Liver (tissue), 9 donors: ENCODE measurements around the gene HOMER3. TPM values are rescaled to one million over a fixed set of nuclear protein-coding genes. Genes with fewer than 3 reads are reported as not detected.
"Not testable (repeated sequence)": the region's sequence is repeated elsewhere in the genome, so short reads cannot be mapped to it uniquely, and the experiment has no call there.

Experiments used
- DNase-seq: peaks from one replicate; pipeline ENCODE4 v3.0.0-alpha.2; 2017; ENCODE audit warnings: low spot score
- H3K27ac ChIP-seq, 2 donors: one replicate each; pipeline ENCODE4 v1.7.0; 2013; ENCODE audit warnings: inconsistent platforms in 2 of 2, low read length in 2 of 2, control low read depth in 1 of 2, low read depth in 1 of 2, mild to moderate bottlenecking in 1 of 2
- H3K27me3 ChIP-seq, 4 donors: one replicate each; pipeline versions ENCODE4 v1.6.1 to v1.7.0; 2013; ENCODE audit warnings: low read length in 3 of 4, inconsistent platforms in 1 of 4, mild to moderate bottlenecking in 1 of 4, moderate library complexity in 1 of 4; ENCODE audit not compliant: control insufficient read depth in 4 of 4, insufficient read depth in 4 of 4
- H3K36me3 ChIP-seq, 4 donors: one replicate each; pipeline versions ENCODE4 v1.6.1 to v1.7.0; 2013; ENCODE audit warnings: low read length in 3 of 4, mild to moderate bottlenecking in 3 of 4, low read depth in 1 of 4, moderate library complexity in 1 of 4; ENCODE audit not compliant: control insufficient read depth in 4 of 4, insufficient read depth in 3 of 4
- H3K4me1 ChIP-seq, 4 donors: one replicate each; pipeline versions ENCODE4 v1.6.1 to v1.7.0; 2013; ENCODE audit warnings: low read length in 3 of 4, mild to moderate bottlenecking in 3 of 4, moderate library complexity in 1 of 4; ENCODE audit not compliant: control insufficient read depth in 4 of 4, insufficient read depth in 4 of 4
- H3K4me3 ChIP-seq, 3 donors: one replicate each; pipeline versions ENCODE4 v1.6.1 to v1.7.0; 2013; ENCODE audit warnings: low read length in 3 of 3, control low read depth in 1 of 3, low read depth in 1 of 3, mild to moderate bottlenecking in 1 of 3
- H3K9ac ChIP-seq, 2 donors: one replicate each; pipeline ENCODE4 v1.7.0; 2013; ENCODE audit warnings: low read length in 2 of 2, mild to moderate bottlenecking in 2 of 2, moderate library complexity in 2 of 2, control low read depth in 1 of 2, low read depth in 1 of 2
- H3K9me3 ChIP-seq, 4 donors: one replicate each; pipeline versions ENCODE4 v1.6.1 to v1.7.0; 2013; ENCODE audit warnings: low read length in 3 of 4; ENCODE audit not compliant: control insufficient read depth in 4 of 4
- ATF3 ChIP-seq: IDR thresholded peaks from 2 replicates; pipeline ENCODE4 v1.6.1; 2016; ENCODE audit warnings: antibody characterized with exemption
- CTCF ChIP-seq: fragments of 150-350 bp; IDR thresholded peaks from 2 replicates; pipeline ENCODE4 v1.5.1; 2017; ENCODE audit warnings: improper control_type of control experiment, low read depth, low read length; ENCODE audit not compliant: missing input control
- EGR1 ChIP-seq, 2 donors: IDR thresholded peaks; 2 replicates each; pipeline ENCODE4 v1.6.1; 2016 to 2018; ENCODE audit warnings: antibody characterized with exemption in 2 of 2, low read depth in 2 of 2
- FOXA1 ChIP-seq: IDR thresholded peaks from 2 replicates; pipeline ENCODE4 v1.6.1; 2016; ENCODE audit warnings: antibody characterized with exemption
- FOXA2 ChIP-seq: IDR thresholded peaks from 2 replicates; pipeline ENCODE4 v1.6.1; 2016; ENCODE audit warnings: antibody characterized with exemption
- GABPA ChIP-seq, 2 donors: IDR thresholded peaks in 1 of 2; conservative IDR thresholded peaks in 1 of 2; 2 replicates each; pipeline ENCODE4 v1.6.1; 2016; ENCODE audit warnings: antibody characterized with exemption in 2 of 2, mild to moderate bottlenecking in 1 of 2, moderate library complexity in 1 of 2
- HNF4A ChIP-seq, 2 donors: conservative IDR thresholded peaks; 2 replicates each; pipeline ENCODE4 v1.6.1; 2016; ENCODE audit warnings: antibody characterized with exemption in 2 of 2, mild to moderate bottlenecking in 2 of 2
- HNF4G ChIP-seq: IDR thresholded peaks from 2 replicates; pipeline ENCODE4 v1.6.1; 2016; ENCODE audit warnings: antibody characterized with exemption
- JUND ChIP-seq, 2 donors: IDR thresholded peaks; 2 replicates each; pipeline ENCODE4 v1.6.1; 2016; ENCODE audit warnings: antibody characterized with exemption in 2 of 2
- MAX ChIP-seq: IDR thresholded peaks from 2 replicates; pipeline ENCODE4 v1.6.1; 2016; ENCODE audit warnings: antibody characterized with exemption
- NR2F2 ChIP-seq: IDR thresholded peaks from 2 replicates; pipeline ENCODE4 v1.6.1; 2016; ENCODE audit warnings: antibody characterized with exemption
- RAD21 ChIP-seq, 2 donors: IDR thresholded peaks; 2 replicates each; pipeline ENCODE4 v1.6.1; 2016; ENCODE audit warnings: antibody characterized with exemption in 2 of 2, mild to moderate bottlenecking in 2 of 2
- REST ChIP-seq: IDR thresholded peaks from 2 replicates; pipeline ENCODE4 v1.6.1; 2016; ENCODE audit warnings: antibody characterized with exemption, mild to moderate bottlenecking
- RXRA ChIP-seq, 2 donors: IDR thresholded peaks; 2 replicates each; pipeline ENCODE4 v1.6.1; 2017 to 2018; ENCODE audit warnings: antibody characterized with exemption in 2 of 2, mild to moderate bottlenecking in 1 of 2
- SP1 ChIP-seq: IDR thresholded peaks from 2 replicates; pipeline ENCODE4 v1.6.1; 2018; ENCODE audit warnings: antibody characterized with exemption, mild to moderate bottlenecking
- TAF1 ChIP-seq: conservative IDR thresholded peaks from 2 replicates; pipeline ENCODE4 v1.6.1; 2016; ENCODE audit warnings: antibody characterized with exemption, mild to moderate bottlenecking
- YY1 ChIP-seq: IDR thresholded peaks from 2 replicates; pipeline ENCODE4 v1.6.1; 2016; ENCODE audit warnings: antibody characterized with exemption, mild to moderate bottlenecking
- ZBTB33 ChIP-seq: IDR thresholded peaks from 2 replicates; pipeline ENCODE4 v1.6.1; 2016; ENCODE audit warnings: antibody characterized with exemption
- WGBS: extraction: QIAGEN DNeasy Blood & Tissue Kit; methylation state at CpG from one replicate; pipeline ENCODE4 v1.1.7; 2013; 5-methylcytosine and 5-hydroxymethylcytosine counted together
- polyA plus RNA-seq, 2 donors: library from polyadenylated mRNA; stranded (reverse) in 1 of 2; unstranded in 1 of 2; fragments of 200-250 nt in 1 of 2; fragments of >200 nt in 1 of 2; fragmentation: Nextera tagmentation in 1 of 2; extraction: Ambion mirVana in 1 of 2; gene quantifications; one replicate each; pipeline versions ENCODE4 v1.2.1 to v1.2.3, GENCODE V29; 2013 to 2015
- total RNA-seq, 2 donors: library from RNA; depleted of rRNA; stranded (reverse); fragments of >200 nt; gene quantifications; one replicate each; pipeline ENCODE4 v1.2.3, GENCODE V29; 2014
- donor health status: healthy.
- donor health status: healthy.
- donor health status: healthy.
- donor health status: healthy.
- donor health status: healthy.

HOMER3 gene
- total and polyA plus RNA-seq, 4 donors = 0.18 to 5.4 (median 3.5) TPM

- no peaks in the 10 kb centered on the region for H3K9me3 ChIP-seq
- peaks cover 7 to 31% (median 11%) of the 10 kb centered on the region in 4 donors for H3K36me3 ChIP-seq
- H3K4me1 ChIP-seq = peaks cover 4 to 34% (median 19%) of the 10 kb centered on the region in 4 donors
- TF ChIP-seq JUND (IDR thresholded peaks at IDR 0.05) (peak; percentile 34 to 71), GABPA (IDR thresholded peaks at IDR 0.05 in 1 of 2, conservative IDR thresholded peaks at IDR 0.05 in 1 of 2) (peak; percentile 80 to 96), REST (peak; percentile 66), CTCF (no peak), MAX (peak; percentile 88), NR2F2 (no peak), SP1 (peak; percentile 94), EGR1 (IDR thresholded peaks at IDR 0.05; ENCODE audit: low read depth in 2 of 2) (peak; percentile 73 to 81), HNF4A (conservative IDR thresholded peaks at IDR 0.05) (no peak), FOXA1 (peak; percentile 64), TAF1 (peak; percentile 97), FOXA2 (peak; percentile 59), RAD21 (IDR thresholded peaks at IDR 0.05) (peak; percentile 28 to 30), ZBTB33 (peak; percentile 88), YY1 (peak; percentile 97), RXRA (IDR thresholded peaks at IDR 0.05) (no peak), HNF4G (no peak), ATF3 (peak; percentile 24)
- under 1% methylated on average over 72 of the region's 72 CpGs for WGBS
- H3K9ac ChIP-seq = peak within 1 kb of the TSS; percentile 89
- H3K4me3 ChIP-seq = peak within 1 kb of the TSS; percentile 92 to 100 (median 96)
- peak within 1 kb of the TSS; percentile 92 to 93 for H3K27ac ChIP-seq
- no peaks in the 10 kb centered on the region for H3K27me3 ChIP-seq
- peak; percentile 96 for DNase-seq
Observed at GRCh38 chr19:18919086-18919899, 21.7 kb downstream of the HOMER3 start, which contains the start of the genes COPE and DDX49. Gene COPE, minus strand, starts transcription at chr19:18919387. Its CDS starts 39 bp downstream, at chr19:18919348. Gene DDX49, plus strand, starts transcription at chr19:18919715. Its CDS starts 27 bp downstream, at chr19:18919742.

GRCh38 chr19:18917593-18917992 is 23.4 kb downstream of the HOMER3 start:
- not testable (repeated sequence) for H3K4me3 ChIP-seq
- H3K36me3 ChIP-seq = peaks cover under 1 to 22% (median 10%) of the 10 kb centered on the region in 4 donors
- peaks cover 4 to 34% (median 19%) of the 10 kb centered on the region in 4 donors for H3K4me1 ChIP-seq

More at GRCh38 chr19:18917593-18917992, 23.4 kb downstream of the HOMER3 start:
- not testable (repeated sequence) for H3K9me3 ChIP-seq, H3K9ac ChIP-seq, H3K27me3 ChIP-seq, DNase-seq, H3K27ac ChIP-seq
- WGBS = 88% methylated on average over 9 of the region's 9 CpGs
